H1 (cell line): ENCODE results near the gene PUSL1. TPM values are rescaled to one million over a fixed set of nuclear protein-coding genes. Genes with fewer than 3 reads are reported as not detected.

Experiments used
- CTCF ChIA-PET: fragments of 300-600 bp; sonication (Branson Sonifier 250); formaldehyde crosslinking; loops from one replicate; lab custom pipeline; 2021; ENCODE audit not compliant: partially characterized antibody; lab: Charles Lee
- POLR2A ChIA-PET: fragments of 300-600 bp; sonication (Branson Sonifier 250); formaldehyde crosslinking; loops from one replicate; lab custom pipeline; 2021; ENCODE audit warnings: inconsistent platforms; ENCODE audit not compliant: partially characterized antibody; lab: Charles Lee
- DNase-seq, 2 experiments: peaks; one replicate each; pipeline versions ENCODE4 v3.0.0 to v3.0.0-alpha.2; 2010 to 2022; ENCODE audit warnings: low spot score in 2 of 2, low read depth in 1 of 2, mixed read lengths in 1 of 2
- FAIRE-seq: peaks from 2 replicates; lab custom pipeline; 2011; peaks lifted over from hg19 to GRCh38; lab: Jason Lieb, UNC
- H2AFZ ChIP-seq: 2 replicates; pipeline ENCODE4 v1.8.1; 2012; ENCODE audit warnings: low read length, inconsistent platforms
- H2AK5ac ChIP-seq: 2 replicates; pipeline ENCODE4 v1.6.1; 2013; ENCODE audit warnings: low read depth, low read length
- H2BK120ac ChIP-seq: replicated peaks from 2 replicates; pipeline ENCODE3; 2013; ENCODE audit warnings: low read depth, low read length, inconsistent platforms
- H2BK12ac ChIP-seq: 2 replicates; pipeline ENCODE4 v1.6.1; 2013; ENCODE audit warnings: low read depth, low read length
- H2BK15ac ChIP-seq: 2 replicates; pipeline ENCODE4 v1.6.1; 2013; ENCODE audit warnings: low read length
- H2BK20ac ChIP-seq: 2 replicates; pipeline ENCODE4 v1.6.1; 2013; ENCODE audit warnings: low read length
- H2BK5ac ChIP-seq: 2 replicates; pipeline ENCODE4 v1.6.1; 2013; ENCODE audit warnings: low read depth, low read length
- H3K14ac ChIP-seq: 2 replicates; pipeline ENCODE4 v1.6.1; 2013; ENCODE audit warnings: inconsistent platforms; ENCODE audit not compliant: insufficient read length
- H3K18ac ChIP-seq: 2 replicates; pipeline ENCODE4 v1.6.1; 2013; ENCODE audit warnings: low read length; ENCODE audit errors: extremely low read depth
- H3K23ac ChIP-seq: 2 replicates; pipeline ENCODE4 v1.6.1; 2013; ENCODE audit warnings: inconsistent platforms; ENCODE audit not compliant: insufficient read length
- H3K23me2 ChIP-seq: 2 replicates; pipeline ENCODE4 v1.6.1; 2013; ENCODE audit warnings: low read depth, low read length
- H3K27ac ChIP-seq: 2 replicates; pipeline ENCODE4 v1.6.1; 2011; ENCODE audit warnings: low read depth, low read length, inconsistent platforms
- H3K27me3 ChIP-seq, 4 experiments: replicated peaks in 1 of 4; 1 replicate in 1 of 4; 2 replicates in 3 of 4; pipeline versions ENCODE4 v1.6.1 to v1.8.1; 2011 to 2013; ENCODE audit warnings: low read length in 3 of 4, mild to moderate bottlenecking in 3 of 4, inconsistent platforms in 2 of 4, mixed read lengths in 2 of 4, moderate library complexity in 1 of 4; ENCODE audit not compliant: control insufficient read depth in 3 of 4, insufficient read depth in 3 of 4; ENCODE audit errors: extremely low read depth in 1 of 4
- H3K36me3 ChIP-seq, 4 experiments: 2 replicates each; pipeline versions ENCODE4 v1.6.1 to v1.8.1; 2011 to 2013; ENCODE audit warnings: mild to moderate bottlenecking in 4 of 4, low read length in 3 of 4, moderate library complexity in 2 of 4, control low read depth in 1 of 4, inconsistent platforms in 1 of 4; ENCODE audit not compliant: insufficient read depth in 4 of 4, control insufficient read depth in 2 of 4
- H3K4ac ChIP-seq: replicated peaks from 2 replicates; pipeline ENCODE3; 2013; ENCODE audit warnings: low read length, low read depth, mixed read lengths, inconsistent platforms; ENCODE audit not compliant: insufficient read length
- H3K4me1 ChIP-seq, 4 experiments: replicated peaks in 1 of 4; 1 replicate in 1 of 4; 2 replicates in 3 of 4; pipeline versions ENCODE4 v1.6.1 to v1.8.1; 2011 to 2013; ENCODE audit warnings: low read length in 3 of 4, inconsistent platforms in 2 of 4, mixed read lengths in 1 of 4; ENCODE audit not compliant: insufficient read depth in 4 of 4, control insufficient read depth in 3 of 4
- H3K4me2 ChIP-seq, 2 experiments: 2 replicates each; pipeline versions ENCODE4 v1.6.1 to v1.8.1; 2011 to 2013; ENCODE audit warnings: low read depth in 2 of 2, low read length in 2 of 2, control low read depth in 1 of 2, inconsistent platforms in 1 of 2, mild to moderate bottlenecking in 1 of 2; ENCODE audit not compliant: insufficient read depth in 1 of 2
- H3K4me3 ChIP-seq, 4 experiments: fragments of 200-600, 300-600 bp in 1 of 4; sonication (generic), shearing (Covaris generic), sonication (Bioruptor Twin) in 1 of 4; 2 replicates each; pipeline versions ENCODE4 v1.5.1 to v1.8.1; 2011 to 2016; ENCODE audit warnings: low read length in 4 of 4, low read depth in 3 of 4, control low read depth in 2 of 4, inconsistent platforms in 2 of 4, mild to moderate bottlenecking in 2 of 4, mixed read lengths in 1 of 4, moderate library complexity in 1 of 4; ENCODE audit not compliant: insufficient read depth in 2 of 4; ENCODE audit errors: extremely low read depth in 1 of 4
- H3K56ac ChIP-seq: replicated peaks from 2 replicates; pipeline ENCODE3; 2013; ENCODE audit warnings: low read depth, mild to moderate bottlenecking, mixed read lengths, low read length, inconsistent platforms; ENCODE audit not compliant: insufficient read length
- H3K79me1 ChIP-seq: 2 replicates; pipeline ENCODE4 v1.6.1; 2013; ENCODE audit warnings: low read depth, low read length, control low read depth
- H3K79me2 ChIP-seq, 2 experiments: 2 replicates each; pipeline versions ENCODE4 v1.6.1 to v1.8.1; 2012 to 2013; ENCODE audit warnings: low read length in 2 of 2, mild to moderate bottlenecking in 2 of 2, inconsistent platforms in 1 of 2; ENCODE audit not compliant: insufficient read depth in 2 of 2, control insufficient read depth in 1 of 2
- H3K9ac ChIP-seq, 4 experiments: replicated peaks in 1 of 4; 1 replicate in 1 of 4; 2 replicates in 3 of 4; pipeline versions ENCODE4 v1.6.1 to v1.8.1; 2011 to 2013; ENCODE audit warnings: low read depth in 3 of 4, low read length in 3 of 4, control low read depth in 2 of 4, mild to moderate bottlenecking in 2 of 4, moderate library complexity in 2 of 4, inconsistent platforms in 1 of 4; ENCODE audit errors: extremely low read depth in 1 of 4
- H3K9me3 ChIP-seq, 2 experiments: 2 replicates each; pipeline versions ENCODE4 v1.6.1 to v1.8.1; 2012 to 2013; ENCODE audit warnings: mild to moderate bottlenecking in 2 of 2, moderate library complexity in 2 of 2, control low read depth in 1 of 2, inconsistent platforms in 1 of 2, low read depth in 1 of 2, low read length in 1 of 2, mixed read lengths in 1 of 2; ENCODE audit not compliant: insufficient read depth in 2 of 2
- H4K20me1 ChIP-seq, 2 experiments: replicated peaks in 1 of 2; 2 replicates each; pipeline versions ENCODE3 to v1.8.1; 2011 to 2013; ENCODE audit warnings: inconsistent platforms in 2 of 2, low read length in 2 of 2, mild to moderate bottlenecking in 1 of 2; ENCODE audit not compliant: insufficient read depth in 2 of 2, control insufficient read depth in 1 of 2
- H4K5ac ChIP-seq: 2 replicates; pipeline ENCODE4 v1.6.1; 2013; ENCODE audit warnings: low read length, low read depth, mixed read lengths, inconsistent platforms; ENCODE audit not compliant: insufficient read length
- H4K8ac ChIP-seq: 2 replicates; pipeline ENCODE4 v1.8.0; 2013; ENCODE audit warnings: mild to moderate bottlenecking, moderate library complexity, low read length, inconsistent platforms; ENCODE audit not compliant: insufficient read depth; ENCODE audit errors: extremely low read depth
- H4K91ac ChIP-seq: replicated peaks from 2 replicates; pipeline ENCODE3; 2013; ENCODE audit warnings: low read length, mixed read lengths, inconsistent platforms; ENCODE audit not compliant: insufficient read length
- ASH2L ChIP-seq: fragments of 200-600, 300-600 bp; sonication (generic); IDR thresholded peaks from one replicate; pipeline ENCODE4 v1.7.1; 2017; ENCODE audit warnings: low read length
- EZH2 ChIP-seq: fragments of 200-600 bp; sonication (generic); IDR thresholded peaks from 2 replicates; pipeline ENCODE4 v1.7.1; 2012; ENCODE audit warnings: low read depth, mild to moderate bottlenecking, moderate library complexity, low read length, inconsistent platforms; ENCODE audit not compliant: severe bottlenecking
- GABPA ChIP-seq: IDR thresholded peaks from 2 replicates; pipeline ENCODE4 v1.6.1; 2011; ENCODE audit warnings: mild to moderate bottlenecking, low read length, moderate library complexity, borderline replicate concordance; ENCODE audit not compliant: insufficient read depth
- KDM4A ChIP-seq: IDR thresholded peaks from one replicate; pipeline ENCODE4 v1.7.1; 2012; ENCODE audit warnings: low read depth, mild to moderate bottlenecking, moderate library complexity, low read length, inconsistent platforms; ENCODE audit not compliant: severe bottlenecking
- NANOG ChIP-seq: IDR thresholded peaks from 2 replicates; pipeline ENCODE4 v1.6.1; 2011; ENCODE audit warnings: low read length, low read depth, mild to moderate bottlenecking, inconsistent platforms; ENCODE audit not compliant: insufficient read depth, poor library complexity, severe bottlenecking
- RXRA ChIP-seq: IDR thresholded peaks from 2 replicates; pipeline ENCODE4 v1.6.1; 2011; ENCODE audit warnings: low read depth, mild to moderate bottlenecking, low read length, moderate library complexity; ENCODE audit not compliant: insufficient read depth
- SIX5 ChIP-seq: IDR thresholded peaks from 2 replicates; pipeline ENCODE4 v1.6.1; 2011; ENCODE audit warnings: mild to moderate bottlenecking, low read depth, low read length
- TAF1 ChIP-seq: IDR thresholded peaks from 2 replicates; pipeline ENCODE4 v1.6.1; 2011; ENCODE audit warnings: mild to moderate bottlenecking, low read depth, low read length
- TBP ChIP-seq: IDR thresholded peaks from 2 replicates; pipeline ENCODE4 v1.6.1; 2011; ENCODE audit warnings: low read depth, low read length, improper control_type of control experiment
- ZNF274 ChIP-seq: IDR thresholded peaks from 2 replicates; pipeline ENCODE4 v1.7.0; 2012; ENCODE audit warnings: low read length, borderline replicate concordance; ENCODE audit errors: extremely low read depth
- WGBS, 2 experiments: shearing (Covaris generic) in 1 of 2; methylation state at CpG; one replicate each; pipeline versions ENCODE4 v1.1.6 to v1.1.7; 2013 to 2015; ENCODE audit warnings: low lambda C conversion rate in 2 of 2, mixed read lengths in 2 of 2, inconsistent platforms in 1 of 2, low coverage in 1 of 2, missing lambda C conversion rate in 1 of 2; ENCODE audit not compliant: insufficient replicate concordance in 2 of 2, insufficient coverage in 1 of 2, insufficient read length in 1 of 2; ENCODE audit errors: extremely low coverage in 1 of 2, missing lambda C conversion rate in 1 of 2; 5-methylcytosine and 5-hydroxymethylcytosine counted together
- polyA plus RNA-seq, 7 experiments: library from polyadenylated mRNA; depleted of rRNA in 3 of 7; stranded (reverse) in 5 of 7; unstranded in 2 of 7; fragments of >200 nt in 5 of 7; fragments of 200-250 nt in 2 of 7; gene quantifications; 1 replicate in 5 of 7; 2 replicates in 1 of 7; 4 replicates in 1 of 7; pipeline versions ENCODE4 v1.2.1 to v1.2.3, GENCODE V29; 2011 to 2013; ENCODE audit warnings: missing spikeins in 2 of 7, mixed read lengths in 2 of 7
- total RNA-seq: library from RNA; stranded (reverse); fragmentation: NEBNext Ultra II Directional; extraction: Animal tissue kit (Norgen Biotek cat#: 25700); gene quantifications from 2 replicates; pipeline ENCODE4 v1.2.1, GENCODE V29; 2021

The PUSL1 gene
- total and polyA plus RNA-seq, 2 of the 8 experiments (the other 6 are each of a cell fraction or from before 2014, with no cell fraction given), result 38.8 to 87.4 TPM

- Histone ChIP-seq H2BK5ac (peak overlapping the region; percentile 60; the same call in 1 of the 2 replicates), H3K79me1 (peaks cover 14% of the 10 kb centered on the region), H3K4me1 (peaks cover 0 to 2% (median 0%) of the 10 kb centered on the region in 4 experiments; a peak in 3 of 7 replicates), H2BK12ac (peak overlapping the region; percentile 68; the same call in 1 of the 2 replicates), H3K36me3 (peaks cover 2 to 42% (median 15%) of the 10 kb centered on the region in 4 experiments; a peak in 7 of 8 replicates), H3K23ac (no peak overlapping the region), H4K8ac (peak overlapping the region; percentile 79), H3K18ac (no peak overlapping the region), H3K56ac (no peak overlapping the region), H3K14ac (peak overlapping the region; percentile 16), H2AK5ac (no peak overlapping the region), H3K27me3 (no peaks in the 10 kb centered on the region; a peak in 1 of 7 replicates), H3K27ac (no peak overlapping the region), H3K23me2 (no peaks in the 10 kb centered on the region; the same call in 1 of the 2 replicates), H3K9me3 (peaks cover 0 to 5% of the 10 kb centered on the region in 2 experiments; a peak in 1 of 4 replicates), H2AFZ (no peak overlapping the region), H3K4ac (no peak overlapping the region), H4K5ac (no peak overlapping the region), H2BK120ac (no peak overlapping the region), H3K4me3 (no peak overlapping the region), H3K79me2 (peaks cover 0 to 6% of the 10 kb centered on the region in 2 experiments; a peak in 1 of 4 replicates), H2BK15ac (no peak overlapping the region), H3K9ac (no peak overlapping the region), H3K4me2 (no peak overlapping the region), H4K91ac (peak overlapping the region; percentile 89), H4K20me1 (peaks cover 16 to 40% of the 10 kb centered on the region in 2 experiments), H2BK20ac (peak overlapping the region; percentile 64; the same call in 1 of the 2 replicates)
- ChIA-PET CTCF (interaction anchor here (1.5 kb wide), 1 partner anchor 31 kb away, joined by 5 read pairs; no protein-coding TSS in a partner anchor), POLR2A (interaction anchor here (0.8 to 1.2 kb wide), 3 partner anchors 15 to 34 kb away, joined by 3 to 4 read pairs (median 3); partner anchors contain the start of gene AURKAIP1)
- DNase-seq, result no peak
- TF ChIP-seq RXRA (no peak), ZNF274 (no peak), TAF1 (no peak), NANOG (no peak), TBP (no peak), ASH2L (no peak), EZH2 (no peak), KDM4A (no peak), GABPA (no peak), SIX5 (no peak)
- FAIRE-seq, result no peak
- WGBS, 2 experiments, result 91% methylated on average over 36 of the region's 36 CpGs; no CpG with 5 or more reads in 1 of the 2 experiments
Observed at GRCh38 chr1:1340791-1341548, 32.6 kb downstream of the PUSL1 start.
